Mammary epithelial cell (primary cell): ENCODE results near the gene IQCF6.

Experiments used
- EZH2 ChIP-seq: IDR thresholded peaks from 2 replicates; pipeline ENCODE4 v1.6.1; 2012; ENCODE audit warnings: low read length, inconsistent platforms, borderline replicate concordance
- TF ChIP-seq, protein P1 (sequence below), 2 donors: IDR thresholded peaks in 1 of 2; conservative IDR thresholded peaks in 1 of 2; 2 replicates each; pipeline ENCODE4 v1.5.1; 2011 to 2012; ENCODE audit warnings: inconsistent platforms in 2 of 2, low read length in 2 of 2, mild to moderate bottlenecking in 2 of 2, control low read depth in 1 of 2, low read depth in 1 of 2; ENCODE audit not compliant: insufficient read depth in 1 of 2; ENCODE audit errors: extremely low read depth in 1 of 2

DNA sequence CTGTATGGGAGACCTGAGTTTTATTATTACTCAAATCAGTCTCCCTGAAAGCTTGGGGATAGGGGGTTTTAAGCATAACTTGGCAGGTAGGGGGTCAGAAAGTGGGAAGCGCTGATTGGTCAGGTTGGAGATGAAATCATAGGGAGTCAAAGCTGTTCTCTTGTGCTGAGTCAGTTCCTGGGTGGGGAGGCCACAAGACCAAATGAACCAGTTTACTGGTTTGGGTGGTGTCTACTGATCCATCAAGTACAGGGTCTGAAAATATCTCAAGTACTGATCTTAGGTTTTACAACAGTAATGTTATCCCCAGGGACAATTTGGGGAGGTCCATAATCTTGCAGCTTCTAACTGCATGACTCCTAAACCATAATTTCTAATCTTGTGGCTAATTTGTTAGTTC, 17.8 kb upstream of the IQCF6 start:
- TF ChIP-seq, protein P1, sequence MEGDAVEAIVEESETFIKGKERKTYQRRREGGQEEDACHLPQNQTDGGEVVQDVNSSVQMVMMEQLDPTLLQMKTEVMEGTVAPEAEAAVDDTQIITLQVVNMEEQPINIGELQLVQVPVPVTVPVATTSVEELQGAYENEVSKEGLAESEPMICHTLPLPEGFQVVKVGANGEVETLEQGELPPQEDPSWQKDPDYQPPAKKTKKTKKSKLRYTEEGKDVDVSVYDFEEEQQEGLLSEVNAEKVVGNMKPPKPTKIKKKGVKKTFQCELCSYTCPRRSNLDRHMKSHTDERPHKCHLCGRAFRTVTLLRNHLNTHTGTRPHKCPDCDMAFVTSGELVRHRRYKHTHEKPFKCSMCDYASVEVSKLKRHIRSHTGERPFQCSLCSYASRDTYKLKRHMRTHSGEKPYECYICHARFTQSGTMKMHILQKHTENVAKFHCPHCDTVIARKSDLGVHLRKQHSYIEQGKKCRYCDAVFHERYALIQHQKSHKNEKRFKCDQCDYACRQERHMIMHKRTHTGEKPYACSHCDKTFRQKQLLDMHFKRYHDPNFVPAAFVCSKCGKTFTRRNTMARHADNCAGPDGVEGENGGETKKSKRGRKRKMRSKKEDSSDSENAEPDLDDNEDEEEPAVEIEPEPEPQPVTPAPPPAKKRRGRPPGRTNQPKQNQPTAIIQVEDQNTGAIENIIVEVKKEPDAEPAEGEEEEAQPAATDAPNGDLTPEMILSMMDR (conservative IDR thresholded peaks at IDR 0.05 in 1 of 2, IDR thresholded peaks at IDR 0.05 in 1 of 2; ENCODE audit: extremely low read depth in 1 of 2, insufficient read depth in 1 of 2, low read depth in 1 of 2, low read length in 2 of 2) = no peak
- TF ChIP-seq EZH2 = no peak
